Testis (tissue), 5 donors: Measurements from ENCODE around the gene TTLL12. TPM values are rescaled to one million over a fixed set of nuclear protein-coding genes. Genes with fewer than 3 reads are reported as not detected.

Source experiments
- DNase-seq: peaks from one replicate; pipeline ENCODE4 v3.0.0-alpha.2; 2019
- H3K27ac ChIP-seq, 2 donors: fragments of 200-600 bp; sonication (generic); one replicate each; pipeline ENCODE4 v1.5.1; 2019
- H3K27me3 ChIP-seq: fragments of 200-600 bp; sonication (generic); one replicate; pipeline ENCODE4 v1.5.1; 2019
- H3K36me3 ChIP-seq: fragments of 200-600 bp; sonication (generic); one replicate; pipeline ENCODE4 v1.5.1; 2017; ENCODE audit warnings: low read depth; ENCODE audit errors: missing control alignments
- H3K4me1 ChIP-seq: fragments of 200-600 bp; sonication (generic); one replicate; pipeline ENCODE4 v1.5.1; 2019
- H3K4me3 ChIP-seq, 2 donors: fragments of 200-600 bp; sonication (generic); one replicate each; pipeline ENCODE4 v1.5.1; 2017 to 2019
- H3K9me3 ChIP-seq: fragments of 200-600 bp; sonication (generic); one replicate; pipeline ENCODE4 v1.5.1; 2017
- CTCF ChIP-seq, 3 experiments: fragments of 450-650 bp in 2 of 3; fragments of 200-600 bp in 1 of 3; sonication (generic) in 1 of 3; IDR thresholded peaks; one replicate each; pipeline ENCODE4 v1.5.1; 2016 to 2019; ENCODE audit warnings: antibody characterized with exemption in 3 of 3, mild to moderate bottlenecking in 2 of 3, moderate library complexity in 1 of 3
- POLR2A ChIP-seq: fragments of 450-650 bp; IDR thresholded peaks from one replicate; pipeline ENCODE4 v1.6.1; 2017; ENCODE audit warnings: antibody characterized with exemption, mild to moderate bottlenecking, moderate library complexity
- WGBS, 2 donors: methylation state at CpG; one replicate each; pipeline ENCODE4 v1.1.5; 2018; 5-methylcytosine and 5-hydroxymethylcytosine counted together
- intact Hi-C: fragments of 100-400 bp; cut with DNase I; formaldehyde crosslinking; loops from one replicate; pipeline ENCODE4 v1.15.1; 2023; ENCODE audit warnings: low total_unique reads
- long read RNA-seq, 2 donors: transcript quantifications; one replicate each; lab custom pipeline, GENCODE V29; 2026
- polyA plus RNA-seq: library from polyadenylated mRNA; stranded (reverse); fragments of 350-450 nt; fragmentation: Illumina TruSeq; extraction: RNeasy Lipid Tissue Mini Kit (QIAGEN cat#74804); gene quantifications from one replicate; pipeline ENCODE4 v1.2.3, GENCODE V29; 2014; ENCODE audit warnings: low read depth, low replicate concordance; ENCODE audit not compliant: insufficient read depth
- total RNA-seq, 2 donors: library from RNA; depleted of rRNA; stranded (reverse); fragments of >200 nt; gene quantifications; one replicate each; pipeline ENCODE4 v1.2.3, GENCODE V29; 2016

The TTLL12 gene
- total RNA-seq (100 to 1,000 TPM; 111 to 175 TPM), polyA plus RNA-seq (62.0 TPM)
- long read RNA-seq, donor 1, transcript TTLL12-201 (14 exons, 3,385 nt), result major isoform, 11 of 39 reads
- long read RNA-seq, donor 1, partial matches to known transcripts, result 28 of 39 reads
- long read RNA-seq, donor 1, other reads (novel, unspliced or antisense), result 0 of 39 reads
- long read RNA-seq, donor 2, transcript TTLL12-201 (14 exons, 3,385 nt), result major isoform, 7 of 7 reads
- long read RNA-seq, donor 2, partial matches to known transcripts, result 0 of 7 reads
- long read RNA-seq, donor 2, other reads (novel, unspliced or antisense), result 0 of 7 reads

GRCh38 chr22:43186272-43187170 lies at the start of gene TTLL12:
Gene TTLL12, minus strand, starts transcription at chr22:43187134. Its CDS starts 65 bp downstream, at chr22:43187069.
- Histone ChIP-seq H3K4me3 (peak within 1 kb of the TSS; percentile 67 to 69), H3K36me3 (no peaks in the 10 kb centered on the region), H3K9me3 (no peaks in the 10 kb centered on the region), H3K27me3 (no peaks in the 10 kb centered on the region), H3K27ac (peak within 1 kb of the TSS; percentile 85 to 91), H3K4me1 (peaks cover 32% of the 10 kb centered on the region)
- WGBS, 2 donors, result 0 to 2% methylated on average over 7 to 64 of the region's 87 CpGs
- intact Hi-C loops, result no loop called here
- peak; percentile 54 for DNase-seq
- no peak for TF ChIP-seq POLR2A
- TF ChIP-seq CTCF (IDR thresholded peaks at IDR 0.05), result peak in 1 of 3 experiments; percentile 12

GRCh38 chr22:43235445-43236409 lies 48.8 kb upstream of the TTLL12 start:
- H3K36me3 ChIP-seq, result no peaks in the 10 kb centered on the region
- intact Hi-C loops, result loop anchor here (10.0 kb wide), 1 partner anchor 149 kb away; no protein-coding TSS in a partner anchor
- no peak overlapping the region for H3K4me3 ChIP-seq
- H3K27ac ChIP-seq, result peak overlapping the region in 1 of 2 donors; percentile 25
- no peak for DNase-seq
- no peaks in the 10 kb centered on the region for H3K9me3 ChIP-seq
- no peaks in the 10 kb centered on the region for H3K27me3 ChIP-seq
- peaks cover 44% of the 10 kb centered on the region for H3K4me1 ChIP-seq
- no peak for TF ChIP-seq POLR2A
- TF ChIP-seq CTCF (IDR thresholded peaks at IDR 0.05), result no peak
- 72 to 77% methylated on average over 21 to 22 of the region's 22 CpGs for WGBS, 2 donors

- Histone ChIP-seq H3K4me3 (no peak overlapping the region), H3K4me1 (peaks cover 44% of the 10 kb centered on the region), H3K27me3 (no peaks in the 10 kb centered on the region), H3K36me3 (no peaks in the 10 kb centered on the region), H3K27ac (peak overlapping the region in 1 of 2 donors; percentile 45), H3K9me3 (no peaks in the 10 kb centered on the region)
- WGBS, 2 donors, result 69 to 71% methylated on average over 6 to 9 of the region's 9 CpGs
- TF ChIP-seq POLR2A (no peak), CTCF (IDR thresholded peaks at IDR 0.05) (no peak)
- intact Hi-C loops, result loop anchor here (10.0 kb wide), 1 partner anchor 150 kb away; no protein-coding TSS in a partner anchor
- DNase-seq, result peak; percentile 49
Observed at GRCh38 chr22:43234264-43234988, 47.5 kb upstream of the TTLL12 start.

GRCh38 chr22:43233529-43233928 lies 46.6 kb upstream of the TTLL12 start:
- H3K36me3 ChIP-seq, result no peaks in the 10 kb centered on the region
- no peak for TF ChIP-seq POLR2A
- TF ChIP-seq CTCF (IDR thresholded peaks at IDR 0.05), result no peak
- H3K9me3 ChIP-seq, result no peaks in the 10 kb centered on the region
- 75 to 82% methylated on average over 6 of the region's 6 CpGs for WGBS, 2 donors
- H3K27ac ChIP-seq, result no peak overlapping the region
- DNase-seq, result no peak
- no peak overlapping the region for H3K4me3 ChIP-seq
- no peaks in the 10 kb centered on the region for H3K27me3 ChIP-seq
- intact Hi-C loops, result loop anchor here (10.0 kb wide), 1 partner anchor 151 kb away; no protein-coding TSS in a partner anchor
- H3K4me1 ChIP-seq, result peaks cover 38% of the 10 kb centered on the region
